Stimulated activated CD4-positive, alpha-beta T cell treated with anti-CD3 and anti-CD28 coated beads, Interleukin-1b, Interleukin-23, amount 100 ng/mL, for 24 hours (primary cell): Measurements from ENCODE around the gene MOSPD3.

ENCODE experiments used
- DNase-seq, 4 experiments: peaks; one replicate each; pipeline ENCODE4 v3.0.0-alpha.2; 2020; ENCODE audit warnings: low read depth in 4 of 4, low spot score in 1 of 4

Gene MOSPD3

GRCh38 chr7:100621554-100621953 is 9.2 kb downstream of the MOSPD3 start:
- no peak for DNase-seq

DNA sequence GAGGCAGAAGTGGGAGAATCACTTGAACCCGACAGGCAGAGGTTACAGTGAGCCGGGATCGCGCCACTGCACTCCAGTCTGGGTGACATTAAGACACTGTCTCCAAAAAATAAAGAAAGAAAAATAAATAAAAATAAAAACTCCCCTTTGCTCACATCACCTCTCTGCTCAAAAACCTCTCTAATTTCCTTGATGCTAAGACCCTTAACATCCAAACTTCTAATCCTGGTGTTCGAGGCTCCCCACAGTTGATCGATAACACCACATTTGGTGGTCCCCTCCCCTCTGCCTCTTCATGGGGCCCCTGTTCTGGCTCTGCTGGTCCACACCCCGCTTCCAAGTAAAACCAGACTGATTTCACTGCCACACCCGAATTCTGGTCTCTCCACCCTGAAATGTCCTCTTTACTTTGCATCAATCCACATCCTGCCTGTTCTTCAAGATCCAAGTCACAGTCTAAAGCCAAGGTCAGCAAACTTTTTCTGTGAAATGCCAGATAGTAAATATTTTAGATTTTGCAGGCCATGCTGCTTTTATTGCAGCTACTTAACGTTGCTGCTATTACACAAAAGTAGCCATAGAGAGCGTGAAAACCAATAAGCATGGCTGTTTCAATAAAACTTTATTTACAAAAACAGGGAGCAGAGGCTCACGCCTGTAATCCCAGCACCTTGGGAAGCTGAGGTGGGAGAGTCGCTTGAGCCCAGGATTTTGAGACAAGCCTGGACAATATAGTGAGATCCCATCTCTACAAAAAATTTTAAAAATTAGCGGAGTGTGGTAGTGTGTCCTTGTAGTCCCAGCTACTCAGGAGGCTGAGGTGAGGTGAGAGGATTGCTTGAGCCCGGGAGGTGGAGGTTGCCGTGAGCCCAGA is 11.8 kb downstream of the MOSPD3 start:
- no peak for DNase-seq

GRCh38 chr7:100626055-100626454 is 13.7 kb downstream of the MOSPD3 start:
- DNase-seq, result no peak

GRCh38 chr7:100626530-100627237 is 14.3 kb downstream of the MOSPD3 start:
- DNase-seq, result peak; percentile 62 to 87 (median 82)

DNA sequence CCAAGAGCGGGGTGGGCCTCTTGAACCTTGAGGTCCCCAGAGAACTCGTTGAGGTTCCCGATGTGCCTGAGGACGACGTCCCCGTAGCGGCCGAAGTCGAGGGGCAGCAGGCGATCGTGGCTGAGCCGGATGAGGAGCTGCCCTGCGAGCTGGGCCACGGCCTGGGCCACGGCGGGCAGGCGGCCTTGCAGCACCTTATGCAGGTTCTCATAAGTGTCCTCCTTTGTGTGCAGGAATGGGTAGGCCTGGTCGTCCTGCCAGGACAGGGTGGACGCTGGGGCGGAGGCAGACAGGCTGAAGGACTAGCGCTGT is 14.9 kb downstream of the MOSPD3 start:
- no peak for DNase-seq

- no peak for DNase-seq
Observed at GRCh38 chr7:100629117-100629716, 16.9 kb downstream of the MOSPD3 start.

GRCh38 chr7:100630066-100630465 is 17.7 kb downstream of the MOSPD3 start:
- no peak for DNase-seq

DNA sequence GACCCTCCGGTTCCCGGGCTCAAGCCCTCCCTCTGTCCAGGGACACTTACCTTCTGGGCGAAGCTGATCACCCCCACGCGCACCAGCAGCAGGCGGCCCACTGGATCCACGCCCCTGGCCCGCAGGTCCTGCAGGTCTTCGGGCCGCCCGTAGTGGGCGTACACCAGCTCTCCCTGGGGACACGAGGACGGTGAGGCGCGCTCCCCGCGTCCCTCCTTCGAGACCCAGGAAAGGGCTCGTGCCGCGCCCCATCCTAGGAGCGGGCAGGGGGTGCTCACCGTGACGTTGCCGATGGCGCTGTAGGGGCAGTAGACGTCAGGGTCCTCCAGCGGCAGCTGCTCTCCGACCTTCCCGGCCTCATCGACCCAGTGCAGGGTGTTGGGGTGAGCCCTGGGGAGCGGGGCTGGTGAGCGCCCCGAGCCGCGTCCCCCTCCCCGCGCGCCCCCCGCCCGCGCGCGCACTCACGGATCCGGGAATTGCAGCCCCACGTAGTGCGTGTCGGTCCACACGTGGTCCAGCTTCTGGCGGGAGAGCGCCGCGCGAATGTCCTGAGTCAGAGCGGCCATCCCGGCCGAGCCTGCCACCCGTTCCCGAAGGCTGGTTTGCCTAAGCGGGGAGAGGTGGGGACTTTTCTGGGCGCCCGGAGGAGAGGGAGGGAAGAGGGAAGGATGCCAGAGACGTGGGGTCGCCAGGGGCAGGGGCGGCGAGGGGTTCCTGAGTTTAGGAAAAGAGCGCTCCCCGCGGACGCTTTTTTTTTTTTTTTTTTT is 20.8 kb downstream of the MOSPD3 start:
- peak in 2 of 4 experiments; percentile 46 to 60 for DNase-seq

GRCh38 chr7:100639995-100640516 is 27.7 kb downstream of the MOSPD3 start:
- no peak for DNase-seq

GRCh38 chr7:100640517-100641440 is 28.4 kb downstream of the MOSPD3 start:
- DNase-seq, result no peak

- no peak for DNase-seq
Observed at GRCh38 chr7:100641463-100641859, 29.1 kb downstream of the MOSPD3 start, which contains the start of gene TFR2. TSS of gene TFR2 (minus strand) at chr7:100641552. CDS start at chr7:100641509, 43 bp downstream.

DNA sequence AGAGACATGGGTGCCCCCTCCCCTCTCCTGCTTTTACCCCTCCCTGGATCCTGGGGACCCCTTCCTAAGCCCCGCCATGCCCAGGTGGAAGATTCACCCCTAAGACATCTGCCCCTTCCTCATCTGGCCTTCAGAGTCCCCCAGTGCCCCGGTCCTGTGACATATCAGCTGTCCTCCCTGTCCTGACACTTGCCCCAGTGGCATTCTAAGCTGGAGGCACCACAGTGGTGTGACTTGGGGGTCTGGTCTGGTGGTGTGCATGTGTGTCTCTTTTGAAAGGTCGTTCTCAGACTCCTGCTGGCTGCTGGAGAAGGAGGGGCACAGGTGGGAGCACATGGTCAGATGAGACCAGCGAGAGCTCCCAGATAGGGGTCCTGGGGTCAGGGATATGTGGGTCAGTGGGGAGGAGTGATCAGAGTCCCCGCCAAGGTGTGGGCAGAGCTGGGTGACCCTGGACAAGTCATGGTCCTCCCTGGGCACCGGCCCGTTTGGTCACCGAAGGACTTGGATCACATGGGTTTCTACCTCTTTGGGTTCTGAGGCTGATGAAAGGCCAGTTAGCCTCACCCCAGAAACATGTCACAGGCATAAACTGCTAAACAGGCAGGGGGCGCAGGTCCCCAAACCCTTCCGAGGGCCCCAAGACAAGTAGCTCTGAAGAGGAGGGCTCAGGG is 29.7 kb downstream of the MOSPD3 start:
- no peak for DNase-seq

DNA sequence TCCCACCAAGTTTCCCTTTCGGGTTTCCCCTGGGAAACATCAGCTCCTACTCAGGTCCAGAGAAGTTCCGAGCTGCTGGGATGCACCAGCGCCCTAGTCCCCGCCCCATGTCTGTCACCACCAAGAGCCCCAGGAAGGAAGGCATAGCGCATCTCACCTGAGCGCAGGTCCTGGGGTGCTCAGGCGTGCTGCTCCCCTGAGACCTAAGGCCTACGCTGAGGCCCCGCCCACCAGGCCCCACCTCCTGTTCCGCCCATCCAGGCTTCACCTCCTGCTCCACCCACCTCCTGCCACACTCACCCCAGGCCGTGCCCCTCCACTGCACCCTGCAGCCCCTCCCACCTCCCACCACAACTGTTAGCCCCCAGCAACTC is 30.2 kb downstream of the MOSPD3 start:
- DNase-seq, result no peak

DNA sequence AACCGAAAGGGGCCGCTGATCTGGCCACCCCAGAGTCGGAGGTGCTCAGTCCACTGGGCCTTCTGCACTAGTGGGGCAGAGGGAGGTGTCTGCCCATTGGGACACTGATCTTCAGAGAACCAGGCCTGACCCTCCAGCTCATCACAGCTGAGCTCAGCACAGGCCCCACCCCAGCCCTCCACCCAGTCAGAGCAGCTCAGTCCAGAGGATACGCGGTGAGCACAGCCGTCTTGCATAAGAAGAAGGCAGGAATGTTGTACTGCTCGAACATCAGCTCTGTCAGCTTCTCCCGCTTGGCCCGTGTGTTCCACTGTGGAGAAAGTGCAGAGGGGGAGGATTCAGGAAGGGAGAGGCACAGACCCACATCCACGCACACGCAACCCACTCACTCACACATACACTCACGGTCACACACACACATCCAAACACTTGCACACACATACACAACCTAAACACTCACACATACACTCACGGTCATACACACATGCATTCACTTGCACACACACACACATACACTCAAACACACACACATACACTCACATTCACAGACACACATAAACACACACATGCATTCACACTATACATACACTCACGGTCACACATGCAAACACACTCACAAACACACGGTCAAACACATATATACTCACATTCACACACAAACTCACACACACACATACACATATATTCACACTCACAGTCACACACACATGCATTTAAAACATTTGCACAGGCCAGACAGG is 37.7 kb downstream of the MOSPD3 start:
- no peak for DNase-seq

DNA sequence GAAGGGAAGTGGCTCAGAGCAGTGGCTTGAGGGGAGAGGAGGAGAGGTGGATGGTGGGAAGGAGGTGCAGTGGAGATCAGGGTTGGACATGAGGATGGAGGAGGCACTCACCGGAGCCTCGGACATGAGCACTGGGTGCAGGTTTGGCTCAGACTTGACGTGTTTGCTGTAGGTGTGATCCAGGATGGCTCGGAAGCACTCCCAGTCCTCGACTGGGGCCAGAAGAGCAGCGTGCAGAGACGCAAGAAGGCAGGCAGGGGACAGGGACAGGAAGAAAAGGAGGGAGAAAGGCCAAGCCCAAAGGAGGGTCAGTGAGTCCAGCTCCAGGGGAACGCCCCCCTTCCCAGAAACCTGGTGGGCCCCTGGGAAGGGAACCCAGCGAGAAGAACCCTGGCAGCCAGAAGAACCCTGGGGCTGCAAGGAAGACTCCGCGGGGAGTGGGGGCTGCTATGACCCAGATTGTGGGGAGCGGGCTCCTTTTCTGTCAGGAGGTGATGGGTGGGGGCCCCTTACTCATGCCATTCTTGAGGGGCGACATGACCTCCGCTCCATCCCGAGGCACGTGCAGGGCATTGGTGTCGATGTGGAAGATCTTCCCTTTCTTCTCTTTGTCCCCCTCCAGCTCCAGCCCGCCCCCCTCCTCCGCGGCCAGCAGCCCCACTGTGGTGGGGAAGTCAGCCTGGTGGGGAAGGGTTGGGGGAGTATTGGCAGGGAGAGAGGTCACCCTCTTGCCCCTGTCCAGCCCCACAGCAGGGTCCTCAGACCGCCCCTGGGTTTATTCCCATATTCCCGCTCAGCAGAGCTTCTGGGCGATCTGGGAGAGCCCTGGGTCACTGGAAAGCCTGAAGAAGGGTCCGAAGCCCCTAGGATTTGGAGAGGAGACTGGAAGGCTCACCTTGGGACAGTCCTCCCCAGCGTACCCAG is 42.8 kb downstream of the MOSPD3 start:
- no peak for DNase-seq

DNA sequence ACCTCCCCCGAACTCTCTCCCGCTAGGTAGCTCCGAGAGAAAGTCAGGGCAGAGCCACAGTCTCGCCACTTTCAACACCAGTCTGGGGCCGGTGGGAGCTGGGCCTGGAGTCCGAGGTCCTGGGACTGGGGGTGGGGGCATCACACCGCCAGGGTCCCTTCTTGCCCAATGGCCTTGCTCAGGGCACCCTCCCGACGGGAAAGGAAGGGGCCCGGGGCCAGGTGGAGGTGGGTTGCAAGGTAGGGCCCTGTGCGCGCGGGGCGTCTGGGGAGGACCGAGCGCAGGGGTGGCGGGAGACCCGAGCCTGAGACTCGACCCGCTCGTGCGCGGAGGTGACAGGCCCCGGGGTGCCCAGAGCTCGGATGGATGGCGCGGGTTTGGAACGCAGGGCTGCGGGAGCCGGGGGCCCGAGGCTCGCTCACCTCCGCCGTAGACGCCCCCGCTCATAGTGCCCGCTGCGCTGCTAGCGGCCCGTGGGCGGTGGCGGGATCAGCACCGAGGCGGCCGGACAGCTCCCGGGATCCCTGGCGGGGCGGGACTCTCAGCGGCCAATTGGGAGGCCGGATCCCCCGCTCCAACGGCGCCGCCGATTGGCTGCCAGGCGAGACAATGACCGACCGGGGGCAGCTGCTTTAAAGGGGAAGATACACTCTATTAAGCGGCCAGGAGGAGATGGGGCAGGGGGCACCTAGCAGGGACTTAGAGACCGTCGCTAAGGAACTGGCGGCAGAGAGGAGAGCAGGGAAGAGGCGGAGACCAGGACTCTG is 43.8 kb downstream of the MOSPD3 start, which contains the start of gene ACTL6B:
ACTL6B (minus strand) TSS at position 541 of the 767 bp plus-strand sequence; CDS start at position 447, 94 bp downstream.
- peak in 1 of 4 experiments; percentile 61 for DNase-seq
